D721Med (cell line): ENCODE measurements around the gene BMP2K.

Experiments
- DNase-seq: peaks from one replicate; pipeline ENCODE4 v3.0.0; 2011; ENCODE audit warnings: low spot score; ENCODE audit not compliant: insufficient read length
- FAIRE-seq: peaks from 2 replicates; lab custom pipeline; 2011; peaks lifted over from hg19 to GRCh38; lab: Jason Lieb, UNC
- CTCF ChIP-seq: IDR thresholded peaks from 2 replicates; pipeline ENCODE4 v1.5.1; 2012; ENCODE audit warnings: mild to moderate bottlenecking, control low read depth; ENCODE audit not compliant: insufficient read depth; ENCODE audit errors: missing control alignments

The BMP2K gene

GRCh38 chr4:78939667-78940008 is 163.5 kb downstream of the BMP2K start:
- no peak for DNase-seq
- no peak for FAIRE-seq
- TF ChIP-seq CTCF, result no peak

- DNase-seq (no peak), FAIRE-seq (no peak)
- TF ChIP-seq CTCF, result no peak
These were observed 164.6 kb downstream of the BMP2K start for GRCh38 chr4:78940752-78941151.

- FAIRE-seq, result no peak
- DNase-seq, result no peak
- no peak for TF ChIP-seq CTCF
These were observed 168.2 kb downstream of the BMP2K start for GRCh38 chr4:78944381-78944780.

GRCh38 chr4:78945651-78946179 is 169.6 kb downstream of the BMP2K start:
- TF ChIP-seq CTCF, result no peak
- FAIRE-seq, result no peak
- no peak for DNase-seq

- DNase-seq, result no peak
- TF ChIP-seq CTCF, result no peak
- FAIRE-seq, result no peak
These were observed 173.6 kb downstream of the BMP2K start for GRCh38 chr4:78949735-78950134.

GRCh38 chr4:78951862-78952472 is 175.8 kb downstream of the BMP2K start:
- FAIRE-seq (peak; percentile 79), DNase-seq (no peak)
- peak; percentile 84 for TF ChIP-seq CTCF

- no peak for DNase-seq
- no peak for TF ChIP-seq CTCF
- no peak for FAIRE-seq
These were observed 177.1 kb downstream of the BMP2K start for GRCh38 chr4:78953231-78953630.
